HK-2 (cell line): ENCODE results near the gene SLC22A2.
"Not testable (repeated sequence)": the region's sequence is repeated elsewhere in the genome, so short reads cannot be mapped to it uniquely, and the experiment has no call there.

Experiments
- DNase-seq: peaks from one replicate; pipeline ENCODE4 v3.0.0-alpha.2; 2018; ENCODE audit not compliant: unreplicated experiment

Gene SLC22A2

DNA sequence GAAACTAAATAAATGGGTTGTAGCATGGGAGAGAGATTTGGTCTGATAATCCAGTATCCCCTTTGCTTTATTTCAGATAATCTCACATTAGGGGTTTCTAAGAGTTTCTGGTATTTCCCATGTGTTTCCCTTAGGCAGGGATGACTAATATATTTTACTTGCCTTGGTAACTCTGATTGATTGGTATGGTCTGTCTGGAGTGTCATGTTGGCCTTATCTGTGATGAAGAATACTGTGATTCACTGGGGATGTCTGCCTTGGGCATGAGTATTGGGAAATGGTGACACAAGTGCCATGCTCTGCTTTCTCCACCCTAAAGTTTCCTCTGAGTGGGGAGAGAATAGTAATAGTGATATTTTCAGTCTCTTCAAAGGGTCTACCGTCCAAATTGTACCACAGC lies 10.1 kb downstream of the SLC22A2 start:
- peak; percentile 11 for DNase-seq

DNA sequence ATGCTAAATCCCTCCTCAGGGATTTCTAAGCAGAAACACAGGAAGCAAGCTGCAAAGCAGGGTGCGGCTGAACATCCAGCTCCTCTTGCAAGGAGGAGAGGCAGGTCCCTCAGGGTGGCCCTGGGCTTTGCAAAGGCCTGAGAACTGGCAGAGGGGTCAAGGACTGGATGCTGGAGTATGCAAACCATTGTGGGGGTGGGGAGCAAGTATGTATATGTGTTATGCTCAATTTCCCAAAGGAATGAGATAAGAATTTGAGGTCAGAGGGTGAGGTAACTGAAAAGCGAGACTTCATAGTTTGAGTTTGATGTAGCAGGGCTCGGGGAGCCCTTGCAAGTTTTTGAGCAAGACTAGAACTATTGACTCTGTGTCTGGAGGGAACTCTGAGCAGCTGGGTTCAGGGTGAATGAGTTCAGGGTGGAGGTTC lies 11.2 kb downstream of the SLC22A2 start:
- no peak for DNase-seq

DNA sequence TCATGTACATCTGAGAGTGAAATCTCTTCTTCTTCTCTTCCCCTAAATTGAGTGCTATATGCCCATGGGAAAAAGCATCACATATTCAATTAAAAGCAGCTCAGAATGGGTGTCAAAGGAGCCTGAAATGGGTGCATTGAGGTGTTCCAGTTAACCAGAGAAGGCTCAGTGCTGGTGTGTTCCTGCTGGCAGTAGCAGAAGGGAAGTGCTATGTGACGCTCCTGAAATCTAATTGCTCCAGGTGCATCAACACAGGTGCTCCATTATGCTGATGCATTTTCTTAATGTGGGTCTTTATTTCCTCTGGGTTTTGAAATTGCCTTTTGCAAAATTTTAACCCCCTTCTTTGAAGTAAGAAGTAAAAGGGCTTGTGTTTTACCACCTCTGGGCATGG lies 17.9 kb downstream of the SLC22A2 start:
- no peak for DNase-seq

GRCh38 chr6:160239929-160240690 lies 18.5 kb downstream of the SLC22A2 start:
- DNase-seq = no peak

GRCh38 chr6:160238761-160239751 lies 19.6 kb downstream of the SLC22A2 start:
- DNase-seq = no peak

DNA sequence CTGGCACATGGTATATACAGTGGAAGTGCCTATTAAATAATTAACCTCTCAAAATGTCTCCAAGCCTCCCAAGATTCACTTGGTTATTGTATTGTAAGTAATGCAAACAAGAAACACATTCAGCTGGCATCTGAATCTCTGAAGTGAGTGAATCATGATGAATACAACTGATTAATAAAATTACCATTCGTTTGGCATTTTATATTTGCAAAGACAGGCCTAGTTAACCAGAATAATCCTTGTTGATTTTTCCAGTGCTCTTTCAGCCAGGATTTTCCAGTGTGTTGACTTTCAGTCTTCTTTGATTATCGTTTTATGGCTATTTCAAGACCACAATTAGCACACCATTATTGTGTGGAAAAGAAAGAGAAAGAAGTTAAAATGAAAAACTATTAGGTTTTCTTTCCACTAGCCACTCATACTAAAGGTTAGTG lies 20.3 kb downstream of the SLC22A2 start:
- DNase-seq = no peak

- DNase-seq = not testable (repeated sequence)
These were observed 20.9 kb downstream of the SLC22A2 start for GRCh38 chr6:160237597-160238275.

DNA sequence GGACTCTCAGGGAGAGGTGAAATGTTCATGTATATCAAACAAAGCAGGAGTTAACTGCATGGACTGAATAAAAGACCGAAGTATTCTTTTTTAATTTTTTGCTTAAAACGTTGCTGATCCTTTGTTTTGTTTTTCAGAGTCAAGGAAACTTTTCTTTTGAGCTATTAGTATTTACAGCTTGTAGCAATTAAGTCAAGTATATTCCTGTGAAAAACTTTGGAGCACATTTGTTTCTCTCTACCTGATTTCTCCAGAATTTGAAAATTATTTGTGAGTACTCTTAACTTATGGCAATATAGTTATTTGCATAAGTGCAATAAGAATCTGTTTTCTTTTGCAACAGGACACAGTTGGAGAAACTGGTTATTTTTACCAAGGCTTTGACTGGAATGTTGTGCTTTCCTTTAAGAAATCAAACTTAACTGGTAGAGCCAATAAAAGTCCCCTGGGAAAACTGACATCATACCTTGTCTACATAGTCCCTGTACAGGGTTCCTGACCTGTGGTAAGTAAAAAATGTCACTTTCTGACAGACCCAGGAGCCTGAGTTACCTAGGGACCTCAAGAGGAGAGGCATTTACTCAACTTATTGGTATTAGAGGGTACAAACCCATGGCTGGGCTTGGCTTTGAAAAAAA lies 22.3 kb downstream of the SLC22A2 start:
- not testable (repeated sequence) for DNase-seq

GRCh38 chr6:160233950-160234640 lies 24.5 kb downstream of the SLC22A2 start:
- not testable (repeated sequence) for DNase-seq

DNA sequence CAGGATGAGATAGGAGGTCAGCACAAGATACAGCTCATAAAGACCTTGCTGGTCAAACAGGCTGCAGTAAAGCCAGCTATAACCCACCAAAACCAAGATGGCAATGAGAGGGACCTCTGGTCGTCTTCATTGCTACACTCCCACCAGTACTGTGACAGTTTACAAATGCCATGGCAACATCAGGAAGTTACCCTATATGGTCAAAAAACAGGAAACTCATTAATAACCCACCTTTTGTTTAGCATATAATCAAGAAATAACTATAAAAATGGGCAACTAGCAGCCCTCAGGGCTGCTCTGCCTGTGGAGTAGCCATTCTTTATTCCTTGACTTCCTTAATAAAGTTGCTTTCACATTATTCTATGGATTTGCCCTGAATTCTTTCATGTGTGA lies 30.9 kb downstream of the SLC22A2 start:
- DNase-seq = no peak

GRCh38 chr6:160227038-160227768 lies 31.4 kb downstream of the SLC22A2 start:
- no peak for DNase-seq

DNA sequence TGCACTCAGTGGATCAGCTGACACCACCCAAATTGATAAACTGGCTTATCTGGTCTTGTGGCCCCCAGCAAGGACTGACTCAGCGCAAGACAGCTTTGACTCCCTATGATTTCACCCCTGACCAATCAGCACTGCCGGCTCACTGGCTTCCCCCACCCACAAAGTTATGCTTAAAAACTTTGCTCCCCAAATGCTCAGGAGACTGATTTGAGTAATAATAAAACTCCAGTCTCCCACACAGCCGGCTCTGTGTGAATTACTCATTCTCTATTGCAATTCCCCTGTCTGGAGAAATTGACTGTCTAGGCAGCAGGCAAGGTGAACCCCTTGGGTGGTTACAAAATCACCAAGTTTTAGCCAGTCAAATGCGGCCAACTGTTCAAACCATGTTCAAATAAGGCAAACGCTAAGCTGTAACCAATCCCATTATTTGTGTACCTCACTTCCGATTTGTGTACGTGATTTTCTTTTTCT lies 32.5 kb downstream of the SLC22A2 start:
- DNase-seq = no peak

GRCh38 chr6:160224639-160225237 lies 33.9 kb downstream of the SLC22A2 start:
- no peak for DNase-seq

GRCh38 chr6:160222491-160222890 lies 36.1 kb downstream of the SLC22A2 start:
- no peak for DNase-seq

DNA sequence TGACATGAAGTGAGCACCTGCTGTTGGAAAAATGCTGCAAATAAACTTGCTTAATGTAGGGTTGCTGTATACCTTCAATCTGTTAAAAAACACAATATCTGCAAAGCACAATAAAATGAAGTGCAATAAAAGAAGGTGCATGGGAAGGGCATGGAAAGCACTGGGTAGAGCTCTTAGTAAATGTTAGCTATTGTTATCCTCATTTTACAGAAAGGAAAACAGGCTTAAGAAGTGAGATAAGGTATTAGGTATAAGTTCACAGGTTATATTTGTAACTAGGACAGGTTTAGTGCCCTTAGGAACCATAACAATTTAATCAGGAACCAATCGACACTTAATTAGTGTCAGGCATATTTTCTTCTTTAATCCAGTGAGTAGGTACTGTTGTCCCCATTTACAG lies 36.7 kb downstream of the SLC22A2 start:
- DNase-seq = no peak

DNA sequence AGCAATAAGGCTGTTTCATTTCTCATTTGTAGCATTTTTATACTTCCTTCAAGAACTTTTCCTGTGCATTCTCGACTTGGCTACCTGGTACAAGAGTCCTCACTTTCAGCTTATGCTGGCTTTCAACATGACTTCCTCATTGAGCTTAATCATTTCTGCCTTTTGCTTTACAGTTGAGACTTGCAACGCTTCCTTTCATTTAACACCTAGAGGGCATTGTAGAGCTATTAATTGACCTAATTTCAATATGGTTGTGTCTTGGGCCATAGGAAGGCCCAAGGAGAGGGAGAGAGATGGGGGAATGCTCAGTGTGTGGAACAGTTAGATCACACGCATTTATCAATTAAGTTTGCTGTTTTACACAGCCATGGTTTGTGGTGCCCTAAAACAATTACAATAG lies 37.2 kb downstream of the SLC22A2 start:
- DNase-seq = no peak

DNA sequence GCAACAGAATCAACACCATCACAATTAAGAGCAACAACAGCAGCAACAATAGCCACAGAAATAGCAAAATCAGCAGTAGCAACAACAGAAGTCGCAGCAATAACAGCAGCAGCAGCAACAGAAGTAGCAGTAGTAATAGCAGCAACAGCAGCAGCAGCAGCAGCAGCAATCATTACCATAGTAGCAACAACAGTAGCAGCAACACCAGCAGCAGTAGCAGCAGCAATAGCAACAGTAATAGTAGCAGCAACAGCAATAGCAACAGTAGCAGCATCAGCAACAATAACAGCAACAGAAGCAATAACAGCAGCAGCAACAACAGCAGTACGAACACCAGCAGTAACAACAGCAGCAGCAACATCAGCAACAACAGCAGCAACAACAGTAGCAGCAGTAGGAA lies 39.8 kb downstream of the SLC22A2 start:
- DNase-seq = no peak

- no peak for DNase-seq
These were observed 40.8 kb downstream of the SLC22A2 start for GRCh38 chr6:160217863-160218262.

- DNase-seq = no peak
These were observed 41.5 kb downstream of the SLC22A2 start for GRCh38 chr6:160217073-160217472.

DNA sequence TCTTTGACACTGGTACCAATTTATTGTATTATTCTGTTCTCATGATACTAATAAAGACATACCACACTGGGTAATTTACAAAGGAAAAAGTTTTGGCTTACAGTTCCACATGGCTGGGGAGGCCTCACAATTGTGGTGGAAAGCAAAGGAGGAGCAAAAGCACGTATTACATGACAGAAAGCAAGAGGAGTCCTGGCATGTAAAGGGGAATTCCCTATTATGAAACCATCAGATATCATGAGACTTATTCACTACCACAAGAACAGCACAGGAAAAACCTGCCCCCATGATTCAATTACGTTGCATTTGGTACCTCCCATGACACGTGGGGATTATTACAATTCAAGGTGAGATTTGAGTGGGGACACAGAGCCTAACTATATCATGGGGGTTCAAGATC lies 43.4 kb downstream of the SLC22A2 start:
- no peak for DNase-seq
